ENCODE measurements around the gene TUFT1.
"Not testable (repeated sequence)": the region's sequence is repeated elsewhere in the genome, so short reads cannot be mapped to it uniquely, and the experiment has no call there.

Gene TUFT1

GRCh38 chr1:151596166-151596953 lies 56.3 kb downstream of the TUFT1 start:
- no peak for DNase-seq
- Mint-ChIP-seq H3K36me3 (ENCODE audit: low read depth) (no peaks in the 10 kb centered on the region), H3K27me3 (ENCODE audit: low read depth, poor library complexity) (peaks cover 19% of the 10 kb centered on the region), H3K4me1 (peaks cover 11% of the 10 kb centered on the region), H3K27ac (no peak overlapping the region), H3K9me3 (peaks cover 8% of the 10 kb centered on the region), H3K4me3 (no peak overlapping the region)
- no peak for TF ChIP-seq CTCF (IDR thresholded peaks at IDR 0.05)

GRCh38 chr1:151602550-151602949 lies 62.4 kb downstream of the TUFT1 start:
- H3K9me3 Mint-ChIP-seq, H3K27ac Mint-ChIP-seq, DNase-seq: not testable (repeated sequence)

GRCh38 chr1:151604291-151604690 lies 64.2 kb downstream of the TUFT1 start:
- H3K27ac Mint-ChIP-seq = no peak overlapping the region
- H3K4me3 Mint-ChIP-seq = no peak overlapping the region
- peaks cover 4% of the 10 kb centered on the region for H3K9me3 Mint-ChIP-seq
- no peak for DNase-seq
- H3K27me3 Mint-ChIP-seq (ENCODE audit: low read depth, poor library complexity) = peaks cover 11% of the 10 kb centered on the region
- no peaks in the 10 kb centered on the region for H3K36me3 Mint-ChIP-seq (ENCODE audit: low read depth)
- peaks cover 8% of the 10 kb centered on the region for H3K4me1 Mint-ChIP-seq
- no peak for TF ChIP-seq CTCF (IDR thresholded peaks at IDR 0.05)

More at GRCh38 chr1:151602550-151602949, 62.4 kb downstream of the TUFT1 start:
- peaks cover 16% of the 10 kb centered on the region for H3K27me3 Mint-ChIP-seq (ENCODE audit: low read depth, poor library complexity)
- H3K4me3 Mint-ChIP-seq; H3K36me3 Mint-ChIP-seq (ENCODE audit: low read depth); H3K4me1 Mint-ChIP-seq: not testable (repeated sequence)

GRCh38 chr1:151606384-151606783 lies 66.3 kb downstream of the TUFT1 start:
- H3K4me1 Mint-ChIP-seq = peaks cover 8% of the 10 kb centered on the region
- H3K27ac Mint-ChIP-seq = no peak overlapping the region
- peaks cover 4% of the 10 kb centered on the region for H3K9me3 Mint-ChIP-seq
- peaks cover 13% of the 10 kb centered on the region for H3K27me3 Mint-ChIP-seq (ENCODE audit: low read depth, poor library complexity)
- TF ChIP-seq CTCF (IDR thresholded peaks at IDR 0.05) = no peak
- H3K4me3 Mint-ChIP-seq = no peak overlapping the region
- no peak for DNase-seq
- H3K36me3 Mint-ChIP-seq (ENCODE audit: low read depth) = no peaks in the 10 kb centered on the region

- H3K4me1 Mint-ChIP-seq = peaks cover 12% of the 10 kb centered on the region
- TF ChIP-seq CTCF (IDR thresholded peaks at IDR 0.05) = no peak
- peaks cover 13% of the 10 kb centered on the region for H3K27me3 Mint-ChIP-seq (ENCODE audit: low read depth, poor library complexity)
- no peak for DNase-seq
- no peaks in the 10 kb centered on the region for H3K36me3 Mint-ChIP-seq (ENCODE audit: low read depth)
- peaks cover under 1% of the 10 kb centered on the region for H3K9me3 Mint-ChIP-seq
- H3K27ac Mint-ChIP-seq = no peak overlapping the region
- no peak overlapping the region for H3K4me3 Mint-ChIP-seq
Observed at GRCh38 chr1:151606857-151607256, 66.7 kb downstream of the TUFT1 start.

GRCh38 chr1:151610142-151610541 lies 70.0 kb downstream of the TUFT1 start:
- DNase-seq = no peak
- H3K36me3 Mint-ChIP-seq (ENCODE audit: low read depth) = peaks cover 2% of the 10 kb centered on the region
- peaks cover 10% of the 10 kb centered on the region for H3K27me3 Mint-ChIP-seq (ENCODE audit: low read depth, poor library complexity)
- no peak for TF ChIP-seq CTCF (IDR thresholded peaks at IDR 0.05)
- H3K4me1 Mint-ChIP-seq = peaks cover 29% of the 10 kb centered on the region
- H3K4me3 Mint-ChIP-seq = no peak overlapping the region
- no peaks in the 10 kb centered on the region for H3K9me3 Mint-ChIP-seq
- H3K27ac Mint-ChIP-seq = no peak overlapping the region
